ENCODE data around the gene SARNP.
A peak's percentile ranks its signal among the peaks of the same experiment; 100 is the strongest.
"Not testable (repeated sequence)": the region's sequence is repeated elsewhere in the genome, so short reads cannot be mapped to it uniquely, and the experiment has no call there.

Gene SARNP

DNA sequence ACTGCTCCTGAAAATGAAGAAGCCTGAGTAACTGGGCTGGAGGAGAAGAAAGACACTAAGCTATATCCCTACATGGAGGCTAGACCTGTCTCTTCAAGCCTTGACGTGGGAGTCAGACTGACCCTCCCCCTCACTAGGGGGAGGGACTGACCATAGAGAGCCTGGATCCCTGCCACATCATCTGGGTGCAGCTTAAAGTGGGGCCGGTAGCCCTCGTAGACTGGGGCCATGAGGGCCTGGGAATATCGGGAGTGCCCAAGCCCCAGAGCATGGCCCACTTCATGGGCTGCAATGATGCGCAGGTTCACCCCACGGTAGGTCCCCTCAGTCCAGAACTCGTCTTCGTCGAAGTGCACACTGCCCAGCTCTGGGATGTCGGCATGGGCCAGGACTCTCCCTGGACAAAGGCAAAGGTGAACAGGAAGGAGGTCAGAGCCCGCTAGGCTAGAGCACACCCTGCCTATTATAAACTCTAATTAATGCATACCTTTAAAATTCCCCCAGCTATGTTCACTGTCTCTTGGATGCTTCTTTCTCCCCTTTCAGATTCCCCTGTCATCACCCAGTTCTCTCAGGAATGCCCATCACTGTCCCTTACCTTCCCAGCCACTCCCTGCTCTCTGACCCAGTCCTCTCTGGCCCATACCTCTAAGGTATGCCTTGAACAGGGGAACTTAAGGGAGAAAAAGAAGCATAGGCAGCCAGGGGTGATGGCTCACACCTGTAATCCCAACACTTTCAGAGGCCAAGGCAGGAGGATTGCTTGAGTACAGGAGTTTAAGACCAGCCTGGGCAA is 22.0 kb upstream of the SARNP start:
- no peak for DNase-seq (ENCODE audit: low read depth in 2 of 2)

DNA sequence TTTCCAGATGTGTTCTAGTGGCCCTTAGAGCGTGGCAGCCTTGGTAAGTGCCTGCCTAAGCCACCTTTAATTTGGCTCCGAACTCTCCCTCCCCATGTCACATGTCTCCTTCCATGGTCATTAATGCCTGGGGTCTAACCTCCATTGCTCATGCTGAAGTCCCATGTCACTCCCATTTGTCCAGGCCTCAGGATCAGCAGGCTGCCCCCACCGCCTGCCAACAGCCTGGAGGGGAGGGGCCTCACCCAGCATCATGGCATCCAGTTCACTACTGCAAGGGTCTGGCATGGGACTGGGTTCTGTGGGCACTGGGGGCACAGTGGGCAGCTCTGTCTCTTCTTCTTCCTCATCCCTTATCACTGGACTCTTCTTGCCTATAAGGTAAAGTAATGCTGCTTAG is 20.8 kb upstream of the SARNP start:
- no peak for DNase-seq (ENCODE audit: low read depth in 2 of 2)

DNA sequence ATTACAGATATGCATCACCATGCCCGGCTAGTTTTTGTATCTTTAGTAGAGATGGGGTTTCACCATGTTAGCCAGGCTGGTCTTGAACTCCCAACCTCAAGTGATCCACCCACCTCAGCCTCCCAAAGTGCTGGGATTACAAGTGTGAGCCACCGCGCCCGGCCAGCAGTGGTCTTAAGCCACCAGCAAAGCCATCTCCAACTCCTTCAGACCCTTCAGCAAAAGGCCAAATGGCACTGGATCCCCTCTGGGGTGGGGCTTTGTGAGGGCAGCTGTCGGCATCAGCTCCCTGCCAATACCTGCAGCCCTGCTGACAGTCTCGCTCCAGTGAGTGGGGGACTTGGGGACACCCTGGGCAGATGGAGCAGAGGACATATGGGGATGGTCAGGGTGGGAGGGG is 16.9 kb upstream of the SARNP start:
- not testable (repeated sequence) for DNase-seq (ENCODE audit: low read depth in 2 of 2)

DNA sequence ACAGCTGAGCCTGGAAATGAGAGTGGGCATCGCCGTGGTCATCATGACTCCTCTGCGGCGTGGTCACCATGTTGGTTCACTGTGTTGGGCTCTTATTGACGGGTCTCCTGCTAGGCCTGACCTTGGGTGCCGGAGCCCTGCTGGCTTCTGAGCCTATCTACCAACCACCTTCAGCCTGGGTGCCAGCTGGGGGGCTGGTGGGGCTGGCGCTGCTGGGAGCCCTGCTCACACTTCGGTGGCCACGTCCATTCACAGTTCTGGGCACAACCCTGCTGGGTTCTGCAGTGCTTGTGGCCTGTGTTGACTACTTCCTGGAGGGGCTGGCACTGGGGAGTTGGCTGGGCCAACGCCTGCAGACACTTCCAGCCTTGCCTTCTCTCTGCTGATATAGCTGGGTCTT is 15.5 kb upstream of the SARNP start:
- no peak for DNase-seq (ENCODE audit: low read depth in 2 of 2)

DNA sequence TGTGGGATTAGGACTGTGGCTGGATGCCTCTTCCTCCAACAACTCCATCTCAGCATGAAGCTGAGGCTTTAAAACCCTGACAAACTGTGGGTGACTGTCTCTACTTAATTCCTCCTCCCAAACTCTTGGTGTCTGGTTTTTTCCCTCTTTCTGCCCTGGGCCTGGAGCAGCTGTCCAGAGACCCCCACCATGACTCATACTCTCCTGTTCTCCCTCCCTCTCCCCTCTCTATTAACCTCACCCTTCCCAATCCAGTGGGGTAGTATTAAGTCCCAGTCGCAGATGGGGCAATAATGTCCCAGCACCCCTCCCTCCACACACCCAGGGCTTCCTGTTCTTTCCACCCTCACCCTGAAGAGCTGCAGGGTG is 13.9 kb upstream of the SARNP start:
- no peak for DNase-seq (ENCODE audit: low read depth in 2 of 2)

DNA sequence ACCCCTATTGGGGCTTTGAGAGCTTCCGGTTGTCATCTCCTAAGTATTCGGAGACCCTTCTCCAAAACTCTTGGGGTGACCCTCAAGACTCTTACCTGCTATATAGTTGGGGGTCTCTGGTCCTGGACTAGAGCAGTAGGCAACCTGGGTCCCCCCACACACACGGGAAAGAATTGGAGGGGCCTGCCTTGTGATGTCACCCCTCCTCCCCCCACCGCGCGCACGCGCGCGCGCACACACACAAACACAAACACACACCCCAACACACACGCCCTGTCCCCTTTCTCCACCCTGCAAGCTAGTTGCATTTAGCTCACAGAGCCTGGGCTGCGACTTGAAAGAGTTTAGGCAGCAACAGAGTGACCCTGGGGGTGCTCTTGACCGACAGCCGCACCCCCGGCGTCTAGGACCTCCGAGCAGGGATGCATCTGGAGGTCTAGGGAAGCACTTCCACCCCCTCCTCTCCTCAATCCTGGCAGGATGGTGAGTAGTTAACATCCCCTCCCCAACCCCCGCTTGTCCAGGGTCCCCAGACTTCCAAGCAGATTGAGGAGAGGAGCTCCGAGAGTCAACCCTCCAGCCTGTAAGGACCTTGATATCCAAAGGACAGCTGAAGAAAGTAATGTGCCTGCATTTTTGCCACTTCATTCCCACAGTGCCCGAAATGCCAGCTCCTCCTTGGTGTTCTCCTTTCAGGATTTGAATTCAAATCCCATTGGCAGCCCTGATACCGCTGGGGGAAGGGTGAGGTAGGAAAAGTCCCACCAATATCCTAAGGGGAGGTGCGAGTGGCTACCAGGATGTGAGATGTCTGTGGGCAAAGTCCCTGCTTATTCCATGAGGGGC is 13.3 kb upstream of the SARNP start:
- DNase-seq (ENCODE audit: low read depth in 2 of 2) = peak in 1 of 2 donors; percentile 28

DNA sequence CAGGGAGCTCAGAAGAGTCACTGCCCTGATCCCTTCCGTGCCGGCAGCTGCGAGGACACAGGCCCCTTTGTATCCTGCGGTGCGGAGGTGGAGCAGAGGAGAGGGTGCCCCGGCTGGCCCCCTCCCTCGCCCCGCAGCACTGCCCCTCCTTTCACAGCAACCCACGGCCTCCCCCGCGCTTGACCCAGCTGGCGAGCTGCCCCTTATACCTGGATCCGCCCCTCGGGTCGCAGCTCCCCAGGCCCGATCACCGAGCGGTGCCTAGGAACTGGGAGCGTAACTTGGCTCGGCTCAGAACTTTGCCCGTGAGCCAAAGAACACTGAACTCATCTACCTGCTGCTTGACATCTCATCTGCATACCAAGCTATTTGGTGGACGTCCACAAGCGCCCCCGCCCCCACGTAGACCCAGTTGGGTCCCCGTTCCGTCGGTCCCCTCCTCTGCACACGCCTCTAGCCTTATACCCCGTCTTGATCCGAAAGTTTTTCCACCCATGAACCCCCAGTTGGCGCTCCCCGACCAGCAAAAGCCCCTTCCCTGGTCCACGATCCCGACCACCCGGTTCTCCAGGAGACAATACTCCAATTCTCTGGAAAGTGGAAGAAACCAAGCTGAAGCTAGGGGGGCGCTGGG is 12.6 kb upstream of the SARNP start:
- no peak for DNase-seq (ENCODE audit: low read depth in 2 of 2)

DNA sequence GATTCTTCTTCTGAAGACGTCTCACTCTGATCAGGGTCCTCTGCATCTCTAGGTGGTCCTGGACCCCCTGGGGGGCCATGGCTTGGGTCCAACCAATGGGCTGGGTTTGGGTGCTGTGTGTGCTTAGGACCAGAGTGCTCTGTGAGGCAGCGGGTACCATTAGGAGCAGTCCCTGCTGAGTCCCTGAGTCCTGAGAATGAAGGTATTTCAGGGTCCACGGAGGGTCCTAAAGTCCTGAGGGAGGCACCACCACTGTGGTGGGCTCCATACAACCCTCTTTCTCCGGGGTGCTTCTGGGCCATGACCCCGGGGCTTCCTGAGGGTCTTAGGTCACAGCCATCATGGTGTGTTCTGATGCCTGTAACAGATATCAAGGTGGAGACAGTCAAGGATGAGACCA is 10.8 kb upstream of the SARNP start:
- DNase-seq (ENCODE audit: low read depth in 2 of 2) = no peak

DNA sequence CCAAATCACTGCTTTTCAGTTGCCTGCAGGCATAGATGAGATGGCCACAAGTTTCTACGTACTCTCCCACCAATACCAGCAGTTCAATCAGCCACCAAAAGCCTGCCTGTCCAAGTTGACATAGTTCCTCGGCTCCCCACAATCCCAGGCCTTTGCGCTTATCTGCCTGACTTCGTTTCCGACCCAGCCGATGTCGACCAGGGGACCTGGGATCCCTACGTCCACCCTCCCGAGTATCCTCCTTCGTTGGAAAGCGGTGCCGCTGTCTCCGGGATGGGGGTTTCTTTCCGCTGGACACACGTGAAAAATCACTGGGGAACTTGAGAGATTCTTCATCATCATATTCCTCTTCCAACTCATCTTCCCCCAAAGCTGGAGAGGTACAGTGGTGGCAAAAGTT is 10.3 kb upstream of the SARNP start:
- no peak for DNase-seq (ENCODE audit: low read depth in 2 of 2)

DNA sequence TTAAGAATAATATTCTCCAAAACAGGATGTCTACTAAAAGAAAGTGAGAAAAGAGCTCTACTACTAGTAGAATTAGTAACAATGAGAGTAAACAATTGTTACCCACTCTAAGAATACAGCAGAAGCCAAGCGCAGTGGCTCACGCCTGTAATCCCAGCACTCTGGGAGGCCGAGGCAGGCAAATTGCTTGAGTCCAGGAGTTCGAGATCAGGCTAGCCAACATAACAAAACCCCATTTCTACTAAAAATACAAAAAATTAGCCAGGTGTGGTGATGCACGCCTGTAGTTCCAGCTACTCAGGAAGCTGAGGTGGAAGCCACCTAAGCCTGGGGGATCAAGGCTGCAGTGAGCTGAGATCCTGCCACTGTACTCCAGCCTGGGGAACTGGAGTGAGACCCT is 7.2 kb upstream of the SARNP start:
- no peak for DNase-seq (ENCODE audit: low read depth in 2 of 2)

DNA sequence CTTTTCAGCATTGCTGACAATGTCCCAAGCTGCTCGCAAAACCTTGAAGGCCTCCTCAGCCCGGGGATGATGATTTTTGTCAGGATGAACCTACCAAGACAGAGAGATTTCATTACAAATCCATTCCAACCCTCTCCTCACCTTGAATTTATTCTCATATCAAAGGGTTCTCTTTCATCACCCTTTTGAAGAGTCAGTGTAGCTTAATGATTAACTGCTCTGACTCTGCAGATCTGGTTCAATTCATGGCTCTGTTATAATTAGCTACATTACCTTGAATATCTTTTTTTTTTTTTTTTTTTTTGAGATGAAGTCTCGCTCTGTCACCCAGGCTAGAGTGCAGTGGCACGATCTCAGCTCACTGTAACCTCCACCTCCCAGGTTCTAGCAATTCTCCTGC is 5.9 kb upstream of the SARNP start:
- no peak for DNase-seq (ENCODE audit: low read depth in 2 of 2)

DNA sequence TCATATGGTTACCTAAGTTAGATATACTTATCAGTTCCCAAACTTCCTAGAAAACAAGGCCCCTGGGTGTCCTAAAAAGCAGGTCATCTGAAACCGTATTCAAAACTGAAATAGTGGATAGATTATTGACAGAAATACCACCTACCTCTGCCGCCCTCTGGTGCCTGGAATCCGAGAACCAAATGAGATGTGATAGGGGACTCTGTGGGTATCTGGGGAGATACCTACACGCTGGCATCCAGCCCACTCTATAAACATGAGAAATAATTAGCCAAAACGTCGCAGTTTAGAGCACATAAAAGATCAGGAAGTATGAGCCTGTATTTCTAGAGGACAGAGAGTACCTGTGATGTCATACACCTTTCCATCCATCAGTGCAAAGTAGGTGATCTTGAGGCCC is 4.7 kb upstream of the SARNP start:
- no peak for DNase-seq (ENCODE audit: low read depth in 2 of 2)

DNA sequence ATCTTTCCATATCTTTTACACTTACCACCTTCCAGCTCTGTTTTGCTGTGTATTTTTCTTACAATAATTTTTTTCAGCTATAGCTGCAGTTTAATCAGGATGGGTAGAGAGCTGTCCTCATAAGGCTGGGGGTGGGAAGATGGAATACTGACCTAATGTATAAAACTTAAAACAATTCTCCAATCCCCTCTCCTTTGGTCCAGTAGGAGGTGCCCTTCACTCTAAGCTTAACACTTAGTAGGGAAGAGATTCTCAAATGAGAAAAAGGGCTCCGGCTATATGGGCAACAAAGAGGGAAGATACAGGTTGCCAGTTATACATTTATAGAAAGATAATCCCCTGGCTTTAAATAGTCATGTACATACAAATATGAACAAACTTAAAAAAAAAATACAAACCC is 3.2 kb upstream of the SARNP start:
- no peak for DNase-seq (ENCODE audit: low read depth in 2 of 2)

DNA sequence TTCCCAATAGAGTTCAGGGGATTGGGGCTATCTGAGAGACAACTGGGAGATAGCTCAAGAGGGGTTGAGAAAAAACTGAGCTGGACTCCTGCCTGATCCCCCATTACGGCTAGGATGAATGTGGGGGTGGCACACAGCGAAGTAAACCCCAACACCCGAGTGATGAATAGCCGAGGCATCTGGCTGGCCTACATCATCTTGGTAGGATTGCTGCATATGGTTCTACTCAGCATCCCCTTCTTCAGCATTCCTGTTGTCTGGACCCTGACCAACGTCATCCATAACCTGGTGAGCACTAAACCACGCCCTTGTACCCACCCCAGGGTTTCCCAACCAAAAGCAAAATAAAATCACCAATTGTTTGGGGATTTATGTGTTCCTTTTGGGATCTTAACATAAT is 1.4 kb upstream of the SARNP start:
- no peak for DNase-seq (ENCODE audit: low read depth in 2 of 2)

DNA sequence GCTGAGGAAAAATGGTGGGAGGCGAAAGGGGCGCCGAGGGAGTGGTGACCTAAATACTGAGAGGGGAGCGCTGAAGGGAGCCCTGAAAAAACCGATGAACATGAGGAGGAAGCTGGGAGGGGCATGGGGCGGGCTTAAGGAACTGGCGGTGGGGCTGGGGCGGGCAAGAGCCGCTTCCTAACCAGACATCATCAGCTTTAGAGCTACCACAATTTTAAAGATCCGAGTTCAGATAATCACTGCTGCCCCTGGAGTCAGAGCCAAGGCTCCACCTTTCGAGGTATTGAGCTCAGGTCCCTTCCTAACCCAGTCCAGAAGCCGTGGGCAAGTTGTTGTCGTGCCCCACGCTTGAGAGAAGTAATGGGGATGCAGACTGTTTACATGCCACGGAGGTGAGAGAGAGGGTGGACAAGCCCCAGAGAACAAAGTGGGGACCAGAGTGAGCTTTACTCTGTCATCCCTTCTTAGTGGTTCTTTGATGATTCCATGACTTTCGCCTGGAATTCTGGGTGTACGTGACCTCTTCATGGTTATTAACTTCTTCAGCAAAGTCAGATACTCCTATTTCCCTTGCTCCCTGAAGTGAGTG is 710 bp upstream of the SARNP start:
- DNase-seq (ENCODE audit: low read depth in 2 of 2) = no peak

DNA sequence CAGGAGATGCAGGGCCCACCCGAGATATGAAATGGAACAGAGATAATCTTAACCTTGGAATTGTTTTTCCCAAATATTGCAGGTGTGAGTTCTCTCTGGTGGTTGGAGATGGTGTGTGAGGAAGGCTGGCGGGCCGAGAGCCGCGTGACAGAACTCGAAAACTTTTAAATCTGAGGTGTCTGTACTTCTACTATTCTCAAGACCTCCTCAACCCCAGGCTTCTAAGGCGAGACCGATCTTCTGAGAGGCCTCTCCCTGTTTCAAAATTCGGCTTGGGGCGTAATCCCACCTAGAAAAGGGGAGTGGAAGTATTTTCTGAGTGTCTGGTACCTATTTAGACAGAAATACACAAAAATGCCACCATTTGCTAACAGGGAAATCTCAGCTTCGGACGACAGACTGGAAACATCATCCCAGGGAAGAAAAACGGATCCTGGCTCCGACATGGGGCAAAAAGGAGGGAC is 611 bp downstream of the SARNP start:
- DNase-seq (ENCODE audit: low read depth in 2 of 2) = no peak

DNA sequence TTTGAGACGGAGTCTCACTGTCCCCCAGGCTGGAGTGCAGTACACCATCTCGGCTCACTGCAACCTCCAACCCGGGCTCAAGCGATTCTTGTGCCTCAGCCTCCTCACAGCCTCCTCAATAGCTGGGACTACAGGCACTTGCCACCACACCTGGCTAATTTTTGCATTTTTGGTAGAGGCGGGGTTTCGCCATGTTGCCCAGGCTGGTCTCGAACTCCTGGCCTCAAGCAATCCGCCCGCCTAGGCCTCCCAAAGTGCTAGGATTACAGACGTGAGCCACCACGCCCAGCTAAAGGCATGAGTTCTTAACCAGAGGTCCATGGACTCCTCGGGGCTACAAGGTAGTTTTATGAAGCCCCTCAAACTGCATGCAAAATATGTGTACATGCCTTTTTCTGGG is 2.1 kb downstream of the SARNP start:
- DNase-seq (ENCODE audit: low read depth in 2 of 2) = no peak

DNA sequence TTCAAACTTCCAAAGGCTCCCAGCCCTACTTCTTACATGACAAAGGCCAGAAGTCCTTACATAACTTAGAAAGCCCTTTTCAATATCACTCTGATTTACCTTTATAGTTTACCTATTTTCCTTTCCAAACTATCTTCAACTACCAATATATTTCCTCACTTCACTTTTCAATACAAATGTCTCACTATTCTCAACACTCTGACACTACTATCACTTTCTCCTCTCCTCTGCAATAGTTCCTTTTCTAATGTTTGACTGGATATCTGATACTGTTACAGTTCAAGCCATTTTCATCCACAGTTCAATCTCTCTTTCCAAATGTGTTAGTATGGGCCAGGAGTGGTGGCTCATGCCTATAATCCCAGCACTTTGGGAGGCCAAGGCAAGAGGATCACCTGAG is 3.3 kb downstream of the SARNP start:
- DNase-seq (ENCODE audit: low read depth in 2 of 2) = no peak

DNA sequence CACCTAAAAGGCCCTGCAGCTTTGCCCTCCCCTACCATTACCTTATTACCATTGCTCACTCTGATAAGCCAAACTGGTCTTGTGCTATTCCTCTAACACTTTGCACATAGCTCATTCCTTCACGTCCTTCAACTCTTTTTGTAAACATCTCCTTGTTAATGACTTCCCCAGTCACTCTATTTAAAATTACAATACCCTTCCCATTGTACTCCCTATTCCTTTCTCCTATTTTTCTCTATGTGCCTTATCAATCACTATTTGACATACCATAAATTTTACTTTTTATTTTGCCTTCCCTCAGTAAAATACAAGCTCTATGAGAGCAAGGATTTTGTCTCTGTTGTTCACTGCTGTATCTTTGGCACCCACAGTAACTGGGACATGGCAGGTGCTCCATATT is 5.4 kb downstream of the SARNP start:
- no peak for DNase-seq (ENCODE audit: low read depth in 2 of 2)

DNA sequence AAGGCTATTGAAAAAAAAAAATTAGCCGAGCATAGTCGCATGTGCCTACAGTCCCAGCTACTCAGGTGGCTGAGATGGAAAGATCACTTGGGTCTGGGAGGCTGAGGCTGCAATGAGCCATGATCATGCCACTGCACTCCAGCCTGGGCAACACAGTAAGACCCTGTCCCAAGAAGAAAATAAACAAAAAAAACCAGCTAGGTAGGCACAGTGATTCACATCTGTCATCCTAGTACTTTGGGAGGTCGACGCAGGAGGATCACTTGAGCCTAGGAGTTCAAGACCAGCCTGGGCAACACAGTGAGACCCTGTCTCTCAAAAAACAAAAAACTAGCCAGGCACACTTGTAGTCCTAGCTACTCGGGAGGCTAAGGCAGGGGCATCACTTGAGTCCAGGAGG is 8.2 kb downstream of the SARNP start:
- DNase-seq (ENCODE audit: low read depth in 2 of 2) = no peak

DNA sequence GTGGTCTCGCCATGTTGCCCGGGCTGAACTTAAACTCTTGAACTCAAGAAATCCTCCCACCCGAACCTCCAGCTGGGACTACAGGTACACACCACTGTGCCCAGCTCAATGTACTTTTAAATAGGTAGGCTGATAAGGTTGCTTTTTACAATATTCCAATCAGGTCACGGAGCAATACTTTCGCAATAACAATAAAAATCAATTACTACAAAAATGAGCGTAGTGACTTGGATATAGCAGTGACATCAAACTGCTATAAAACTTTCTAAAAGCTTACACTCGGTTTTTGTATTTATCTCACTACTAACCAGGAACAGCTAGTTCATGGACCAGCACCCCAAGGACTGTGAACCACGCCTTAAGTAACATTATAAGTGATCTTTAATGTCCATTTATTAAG is 10.5 kb downstream of the SARNP start:
- DNase-seq (ENCODE audit: low read depth in 2 of 2) = no peak

DNA sequence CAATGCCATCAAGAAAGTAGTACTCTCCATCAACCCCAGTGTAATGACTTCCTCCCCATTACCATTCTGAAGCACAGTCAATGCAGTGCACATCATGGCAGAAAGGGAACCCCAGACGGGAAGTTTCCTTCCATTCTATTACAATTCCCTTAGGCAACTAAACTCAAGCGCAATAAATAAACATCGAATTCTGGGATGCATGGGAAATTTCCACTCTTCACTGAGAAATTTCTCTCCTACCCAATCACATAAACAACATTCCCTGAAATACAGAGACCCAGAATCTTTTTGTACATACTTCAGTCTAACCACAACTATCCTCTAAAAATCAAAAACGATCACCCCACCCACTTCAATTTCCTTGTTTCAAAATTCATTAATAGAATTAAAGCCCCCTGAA is 20.0 kb downstream of the SARNP start:
- DNase-seq (ENCODE audit: low read depth in 2 of 2) = no peak

Measured in stimulated activated CD8-positive, alpha-beta memory T cell treated with anti-CD3 and anti-CD28 coated beads, Interleukin-15, amount 100 ng/mL, for 4 hours (primary cell).